Adrenal gland (tissue), 5 donors: ENCODE results near the gene KCNJ13.

Experiments used
- POLR2A ChIP-seq, 2 donors: fragments of 450-650 bp; IDR thresholded peaks; one replicate each; pipeline ENCODE4 v1.6.1; 2017; ENCODE audit warnings: antibody characterized with exemption in 2 of 2, mild to moderate bottlenecking in 2 of 2, moderate library complexity in 1 of 2
- TF ChIP-seq, protein P1 (sequence below), 6 experiments: fragments of 450-650 bp in 4 of 6; fragments of 200-600 bp in 2 of 6; sonication (generic) in 1 of 6; IDR thresholded peaks; 1 replicate in 5 of 6; 2 replicates in 1 of 6; pipeline versions ENCODE4 v1.5.1 to v1.8.0; 2016 to 2021; ENCODE audit warnings: antibody characterized with exemption in 6 of 6, mild to moderate bottlenecking in 2 of 6, moderate library complexity in 1 of 6
- donor health status: DM: no; HTN: no; CAD: no.

DNA sequence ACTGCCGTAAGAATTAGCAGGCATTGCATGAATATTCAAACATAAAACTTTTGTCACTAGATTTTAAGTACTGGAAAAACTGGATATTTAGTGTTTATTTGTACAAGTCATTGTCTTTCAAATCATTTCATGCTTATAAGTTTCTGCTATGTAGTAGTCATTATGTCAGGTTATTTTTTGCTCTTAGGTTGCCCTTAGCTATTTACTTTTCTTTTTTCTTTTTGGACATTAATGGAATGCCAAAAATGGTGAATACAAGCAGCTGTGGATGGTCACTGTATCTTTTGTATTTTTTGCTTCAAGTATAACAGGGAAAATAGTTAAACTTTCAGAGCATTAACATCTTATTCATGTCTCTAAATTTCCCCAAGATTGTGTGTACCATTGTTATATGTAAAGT is 18.6 kb upstream of the KCNJ13 start:
- TF ChIP-seq, protein P1, sequence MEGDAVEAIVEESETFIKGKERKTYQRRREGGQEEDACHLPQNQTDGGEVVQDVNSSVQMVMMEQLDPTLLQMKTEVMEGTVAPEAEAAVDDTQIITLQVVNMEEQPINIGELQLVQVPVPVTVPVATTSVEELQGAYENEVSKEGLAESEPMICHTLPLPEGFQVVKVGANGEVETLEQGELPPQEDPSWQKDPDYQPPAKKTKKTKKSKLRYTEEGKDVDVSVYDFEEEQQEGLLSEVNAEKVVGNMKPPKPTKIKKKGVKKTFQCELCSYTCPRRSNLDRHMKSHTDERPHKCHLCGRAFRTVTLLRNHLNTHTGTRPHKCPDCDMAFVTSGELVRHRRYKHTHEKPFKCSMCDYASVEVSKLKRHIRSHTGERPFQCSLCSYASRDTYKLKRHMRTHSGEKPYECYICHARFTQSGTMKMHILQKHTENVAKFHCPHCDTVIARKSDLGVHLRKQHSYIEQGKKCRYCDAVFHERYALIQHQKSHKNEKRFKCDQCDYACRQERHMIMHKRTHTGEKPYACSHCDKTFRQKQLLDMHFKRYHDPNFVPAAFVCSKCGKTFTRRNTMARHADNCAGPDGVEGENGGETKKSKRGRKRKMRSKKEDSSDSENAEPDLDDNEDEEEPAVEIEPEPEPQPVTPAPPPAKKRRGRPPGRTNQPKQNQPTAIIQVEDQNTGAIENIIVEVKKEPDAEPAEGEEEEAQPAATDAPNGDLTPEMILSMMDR (IDR thresholded peaks at IDR 0.05) = no peak
- no peak for TF ChIP-seq POLR2A (IDR thresholded peaks at IDR 0.05)
